KOPT-K1 (cell line): ENCODE data around the gene ETFA.

Experiments used
- H3K27ac ChIP-seq: fragments of 200-600 bp; sonication (generic); 2 replicates; pipeline ENCODE4 v1.5.1; 2016; ENCODE audit warnings: antibody characterized with exemption, mild to moderate bottlenecking, low read depth, low read length; ENCODE audit not compliant: poor library complexity, severe bottlenecking
- H3K36me3 ChIP-seq: fragments of 200-600 bp; sonication (generic); 2 replicates; pipeline ENCODE4 v1.5.1; 2017; ENCODE audit warnings: antibody characterized with exemption, mild to moderate bottlenecking, low read length, moderate library complexity; ENCODE audit not compliant: insufficient read depth
- H3K9me3 ChIP-seq: fragments of 200-600 bp; sonication (generic); 2 replicates; pipeline ENCODE4 v1.5.1; 2017; ENCODE audit warnings: antibody characterized with exemption, low read length, mild to moderate bottlenecking; ENCODE audit not compliant: insufficient read depth, poor library complexity, severe bottlenecking

The ETFA gene

GRCh38 chr15:76196269-76197231, 114.7 kb downstream of the ETFA start:
- no peak overlapping the region for H3K27ac ChIP-seq

DNA sequence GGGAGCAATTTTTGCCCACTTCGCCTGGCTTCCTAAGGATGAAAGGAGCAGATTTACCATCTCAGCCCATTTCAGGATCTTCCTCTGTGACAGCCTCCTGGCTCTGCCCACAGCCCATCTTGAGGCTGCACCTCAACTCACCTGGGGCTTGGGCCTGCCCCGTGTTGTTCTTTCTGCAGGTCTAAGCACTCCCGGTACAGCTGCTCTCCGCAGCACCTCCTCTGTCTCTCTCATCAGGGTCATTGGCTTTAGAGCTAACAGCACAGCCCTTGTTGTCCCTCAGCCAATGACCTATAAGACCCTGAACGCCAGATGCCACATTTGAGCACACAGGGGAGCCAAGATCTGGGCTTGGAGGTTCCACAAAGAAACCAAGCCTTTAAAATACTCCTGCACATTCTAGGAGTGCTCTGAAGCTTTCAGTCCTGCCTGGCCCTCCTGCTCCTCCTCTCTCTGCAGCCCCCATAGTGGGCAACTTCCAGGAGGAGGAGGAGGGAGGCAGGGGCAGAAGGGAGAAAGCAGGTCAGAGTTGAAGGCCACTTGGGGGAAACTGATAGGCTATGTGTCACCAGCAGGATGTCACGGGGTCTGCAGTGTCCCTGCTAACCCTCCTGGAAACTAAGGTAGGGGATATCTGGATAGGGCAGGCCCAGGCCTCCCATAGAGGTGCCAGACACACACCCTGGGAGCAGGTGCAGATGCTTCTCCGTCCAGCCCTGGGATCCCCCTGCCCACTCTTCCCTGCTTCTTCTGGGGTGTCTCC, 115.6 kb downstream of the ETFA start:
- no peaks in the 10 kb centered on the region for H3K9me3 ChIP-seq
- H3K27ac ChIP-seq = no peak overlapping the region
- H3K36me3 ChIP-seq = no peaks in the 10 kb centered on the region

More at GRCh38 chr15:76196269-76197231, 114.7 kb downstream of the ETFA start:
- Histone ChIP-seq H3K9me3 (no peaks in the 10 kb centered on the region), H3K36me3 (no peaks in the 10 kb centered on the region)

DNA sequence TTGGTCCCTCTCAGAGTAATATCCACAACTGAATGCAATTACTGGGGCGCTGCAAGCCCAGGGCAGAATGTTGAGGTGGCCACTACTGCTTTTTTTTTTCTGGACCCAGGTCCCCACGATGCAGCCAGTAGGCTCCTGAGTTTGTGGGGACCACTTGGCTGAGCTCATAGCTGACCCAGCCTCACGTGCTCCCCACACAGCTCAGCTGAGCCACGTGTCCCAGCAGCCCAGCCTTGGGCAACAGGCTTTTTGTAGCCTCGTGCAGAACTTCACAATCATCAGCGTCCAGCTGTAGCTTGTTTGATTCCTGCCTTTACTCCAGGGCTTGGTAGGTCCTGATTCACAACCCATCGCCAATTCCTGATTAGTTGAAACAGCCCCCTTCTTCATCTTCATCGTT, 117.3 kb downstream of the ETFA start:
- Histone ChIP-seq H3K27ac (no peak overlapping the region), H3K9me3 (no peaks in the 10 kb centered on the region), H3K36me3 (no peaks in the 10 kb centered on the region)

DNA sequence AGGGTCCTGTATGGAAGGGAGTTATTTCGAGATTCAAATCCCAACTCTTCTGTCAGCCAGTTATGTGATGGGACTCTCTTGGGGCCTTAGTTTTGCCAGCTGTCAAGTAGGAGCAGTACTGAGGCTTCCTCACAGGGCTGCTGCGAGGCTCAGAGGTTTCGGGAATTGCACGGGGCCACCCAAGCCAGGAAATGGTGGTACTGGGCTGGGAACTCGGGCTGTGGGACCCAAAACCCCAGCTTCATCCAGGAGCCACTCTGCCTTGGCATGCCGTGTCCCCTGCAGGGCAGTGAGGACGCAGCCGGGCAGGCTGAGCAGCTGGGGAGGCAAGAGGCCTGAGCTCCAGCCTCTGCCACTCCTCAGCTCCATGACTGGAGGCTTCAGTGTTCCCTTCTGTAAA, 118.6 kb downstream of the ETFA start:
- Histone ChIP-seq H3K27ac (no peak overlapping the region), H3K36me3 (no peaks in the 10 kb centered on the region), H3K9me3 (no peaks in the 10 kb centered on the region)

GRCh38 chr15:76191539-76192244, 119.6 kb downstream of the ETFA start:
- no peaks in the 10 kb centered on the region for H3K36me3 ChIP-seq
- no peaks in the 10 kb centered on the region for H3K9me3 ChIP-seq
- H3K27ac ChIP-seq = peak overlapping the region; percentile 5

DNA sequence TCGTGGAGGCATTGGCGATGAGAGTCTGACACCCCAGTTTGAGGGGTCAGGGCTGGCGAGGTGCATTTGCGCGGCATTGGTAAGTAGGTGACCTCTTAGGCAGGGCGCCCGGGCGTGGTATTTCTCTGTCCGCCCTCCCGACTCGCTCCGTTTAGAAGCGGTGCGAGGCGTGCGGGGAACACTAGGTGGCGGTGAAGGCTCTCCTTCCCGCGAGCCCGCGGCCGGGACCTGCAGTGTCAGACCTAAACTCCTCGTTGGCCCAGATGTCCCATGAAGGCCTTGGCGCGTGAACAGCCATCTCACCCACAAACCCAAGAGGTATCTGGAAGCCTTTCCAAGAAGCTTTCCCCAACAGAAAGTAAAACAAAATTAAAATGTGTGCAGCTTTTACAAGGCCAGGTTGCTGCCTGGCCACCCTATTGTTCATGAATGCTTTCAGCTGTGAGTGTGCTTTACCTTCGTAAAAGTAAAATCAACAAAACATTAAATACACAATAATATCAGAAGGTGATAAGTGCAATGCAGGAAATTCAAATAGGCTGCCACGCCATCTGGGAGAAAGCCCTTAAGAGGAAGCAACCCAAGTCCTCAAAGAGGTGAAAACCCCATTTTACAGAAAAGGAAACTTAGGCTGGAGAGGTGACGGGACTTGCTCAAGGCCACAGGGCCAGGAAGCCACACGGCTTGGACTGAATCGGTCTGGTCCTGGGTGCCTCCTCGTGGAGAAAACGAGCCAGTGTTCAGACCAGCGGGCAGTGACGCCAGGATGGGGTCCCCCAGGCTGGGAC, 120.3 kb downstream of the ETFA start:
- Histone ChIP-seq H3K9me3 (no peaks in the 10 kb centered on the region), H3K36me3 (no peaks in the 10 kb centered on the region), H3K27ac (peak overlapping the region; percentile 5)

DNA sequence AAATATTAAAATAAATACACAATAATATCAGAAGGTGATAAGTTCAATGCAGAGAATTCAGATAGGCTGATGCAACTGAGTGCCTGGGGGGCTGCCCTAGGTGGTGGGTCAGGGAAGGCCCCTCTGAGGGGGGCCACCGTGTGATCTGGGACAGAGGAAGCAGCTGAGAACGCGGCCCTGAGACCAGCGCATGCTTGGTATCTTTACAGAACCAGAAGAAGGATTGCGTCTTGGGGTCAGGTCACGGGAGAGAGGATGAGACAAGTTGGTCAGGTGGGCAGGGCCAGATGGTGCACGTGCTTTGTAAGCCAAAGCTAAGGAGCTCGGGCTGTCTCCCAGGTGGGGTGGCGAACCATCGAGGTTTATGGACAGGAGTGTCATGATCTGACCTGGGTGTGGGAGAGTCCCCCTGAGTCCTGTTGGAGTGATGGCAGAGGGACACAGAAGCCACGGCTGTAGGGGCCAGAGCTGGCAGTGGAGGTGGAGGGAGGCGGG, 121.2 kb downstream of the ETFA start:
- H3K27ac ChIP-seq = no peak overlapping the region
- H3K36me3 ChIP-seq = no peaks in the 10 kb centered on the region
- H3K9me3 ChIP-seq = no peaks in the 10 kb centered on the region

- Histone ChIP-seq H3K27ac (no peak overlapping the region), H3K9me3 (no peaks in the 10 kb centered on the region), H3K36me3 (no peaks in the 10 kb centered on the region)
These were observed 122.2 kb downstream of the ETFA start for GRCh38 chr15:76189106-76189505.

GRCh38 chr15:76187163-76187562, 124.1 kb downstream of the ETFA start:
- no peaks in the 10 kb centered on the region for H3K36me3 ChIP-seq
- H3K9me3 ChIP-seq = no peaks in the 10 kb centered on the region
- H3K27ac ChIP-seq = no peak overlapping the region

DNA sequence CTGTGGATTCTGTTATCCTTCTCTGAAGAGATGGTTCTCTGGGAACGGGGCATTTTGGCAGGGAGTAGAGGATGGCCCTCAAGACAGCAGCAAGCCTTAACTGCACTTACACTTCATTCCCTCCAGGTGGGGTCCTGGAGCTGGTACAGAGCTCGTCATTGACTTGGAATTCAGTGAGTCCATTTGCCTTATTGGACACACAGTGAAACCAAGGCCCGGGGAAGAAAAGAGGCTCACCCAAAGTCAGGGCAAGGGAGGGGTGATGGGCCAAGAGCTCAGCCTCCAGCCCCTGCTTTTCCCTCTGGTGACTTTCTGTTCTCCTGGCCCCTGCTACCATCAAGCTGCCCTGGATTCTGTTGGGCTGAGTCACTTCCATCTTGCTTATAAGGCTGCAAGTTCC, 125.6 kb downstream of the ETFA start:
- H3K9me3 ChIP-seq = no peaks in the 10 kb centered on the region
- H3K27ac ChIP-seq = no peak overlapping the region
- no peaks in the 10 kb centered on the region for H3K36me3 ChIP-seq

GRCh38 chr15:76184650-76185035, 126.6 kb downstream of the ETFA start:
- no peaks in the 10 kb centered on the region for H3K9me3 ChIP-seq
- H3K36me3 ChIP-seq = no peaks in the 10 kb centered on the region
- no peak overlapping the region for H3K27ac ChIP-seq

DNA sequence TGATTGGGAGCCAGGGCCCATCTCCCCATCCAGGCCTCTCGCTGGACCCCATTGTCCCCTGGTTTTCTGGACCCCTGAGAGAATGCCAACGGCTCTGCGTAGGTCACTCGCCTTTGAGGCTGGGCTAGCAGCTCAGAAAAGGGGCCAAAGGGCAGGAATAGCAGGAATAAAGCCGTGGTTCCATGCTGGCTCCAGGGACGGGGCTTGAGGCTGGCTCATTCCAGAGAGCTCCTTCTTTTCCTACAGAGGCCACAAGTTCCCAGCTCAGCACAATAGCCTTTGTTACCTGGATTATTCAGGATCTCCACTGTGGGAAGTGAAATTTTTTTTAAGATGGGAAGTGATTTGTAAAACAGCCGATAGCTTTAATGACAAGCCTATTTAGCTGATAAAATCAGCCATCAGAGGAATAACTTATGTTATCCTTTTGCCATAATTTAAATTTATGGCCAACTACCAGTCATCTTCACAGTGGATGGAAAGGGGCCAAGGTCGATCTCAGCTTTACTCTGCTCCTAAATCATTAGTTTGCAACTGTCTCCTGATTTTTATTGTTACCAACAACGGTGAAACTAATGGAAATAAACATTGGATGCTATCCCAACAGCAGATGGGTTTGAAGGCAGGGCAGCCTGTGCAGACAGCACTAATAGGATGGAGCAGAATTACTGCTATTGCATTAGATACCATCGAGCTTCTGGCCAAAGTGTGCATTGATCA, 127.2 kb downstream of the ETFA start:
- H3K27ac ChIP-seq = no peak overlapping the region
- no peaks in the 10 kb centered on the region for H3K9me3 ChIP-seq
- H3K36me3 ChIP-seq = no peaks in the 10 kb centered on the region

DNA sequence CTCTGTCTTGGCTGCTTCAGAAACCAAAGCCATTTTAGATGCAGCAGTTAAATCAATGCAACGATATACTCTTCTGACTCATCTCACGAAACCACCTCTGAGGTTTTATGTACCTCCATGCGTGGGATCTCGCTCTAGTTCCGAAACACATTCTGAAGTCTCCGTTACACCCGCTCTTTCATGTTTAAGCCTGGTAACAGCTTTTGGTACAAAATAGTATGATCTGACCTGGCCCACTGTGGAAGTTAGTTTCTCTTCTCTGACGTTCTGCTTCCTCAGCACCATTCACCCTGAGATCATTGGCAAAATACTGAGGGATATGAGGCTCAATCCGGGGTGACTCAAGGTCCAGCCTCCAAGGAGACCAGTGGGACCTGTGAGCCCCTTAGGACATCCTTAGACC, 129.6 kb downstream of the ETFA start:
- Histone ChIP-seq H3K36me3 (no peaks in the 10 kb centered on the region), H3K9me3 (no peaks in the 10 kb centered on the region), H3K27ac (no peak overlapping the region)

DNA sequence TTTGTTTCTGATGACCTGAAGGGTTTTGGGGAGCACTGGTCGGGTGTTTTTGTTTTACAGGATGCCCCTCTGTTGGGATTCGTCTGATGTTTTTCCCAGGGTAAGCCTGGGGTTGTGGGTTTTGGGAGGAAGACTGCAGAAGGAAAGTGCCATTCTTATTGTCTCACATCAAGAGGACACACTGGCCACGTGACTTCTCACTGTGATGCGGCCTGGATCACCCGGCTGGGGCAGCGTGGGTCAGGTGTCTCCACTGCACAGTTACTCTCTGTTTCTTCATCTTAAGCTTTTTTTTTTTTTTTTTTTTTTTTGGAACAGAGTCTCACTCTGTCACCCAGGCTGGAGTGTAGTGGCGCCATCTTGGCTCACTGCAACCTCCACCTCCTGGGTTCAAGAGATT, 130.9 kb downstream of the ETFA start:
- Histone ChIP-seq H3K27ac (no peak overlapping the region), H3K9me3 (no peaks in the 10 kb centered on the region), H3K36me3 (no peaks in the 10 kb centered on the region)
